ENCODE results near the gene TMEM120B.
A peak's percentile ranks its signal among the peaks of the same experiment; 100 is the strongest.
"Not testable (repeated sequence)": the region's sequence is repeated elsewhere in the genome, so short reads cannot be mapped to it uniquely, and the experiment has no call there.

Gene TMEM120B
- total RNA-seq: 12.9 to 20.1 (median 16.1) reads per million in 4 donors

GRCh38 chr12:121712461-121713256 lies at the start of gene TMEM120B:
TMEM120B (plus strand) TSS chr12:121712752; CDS start chr12:121712896, 144 bp downstream.
- DNase-seq: peak; percentile 67 to 85 (median 75)

GRCh38 chr12:121663610-121663929 lies 49.0 kb upstream of the TMEM120B start:
- no peak for DNase-seq

- not testable (repeated sequence) for DNase-seq
These were observed 45.7 kb upstream of the TMEM120B start for GRCh38 chr12:121666829-121667228.

- DNase-seq: peak in 4 of 5 donors; percentile 26 to 54 (median 32)
These were observed 43.6 kb upstream of the TMEM120B start for GRCh38 chr12:121668750-121669520.

- DNase-seq: no peak
These were observed 43.0 kb upstream of the TMEM120B start, which contains the start of gene MORN3 for GRCh38 chr12:121669521-121669900. MORN3 (minus strand) TSS chr12:121669654; CDS start chr12:121669483, 171 bp downstream.

DNA sequence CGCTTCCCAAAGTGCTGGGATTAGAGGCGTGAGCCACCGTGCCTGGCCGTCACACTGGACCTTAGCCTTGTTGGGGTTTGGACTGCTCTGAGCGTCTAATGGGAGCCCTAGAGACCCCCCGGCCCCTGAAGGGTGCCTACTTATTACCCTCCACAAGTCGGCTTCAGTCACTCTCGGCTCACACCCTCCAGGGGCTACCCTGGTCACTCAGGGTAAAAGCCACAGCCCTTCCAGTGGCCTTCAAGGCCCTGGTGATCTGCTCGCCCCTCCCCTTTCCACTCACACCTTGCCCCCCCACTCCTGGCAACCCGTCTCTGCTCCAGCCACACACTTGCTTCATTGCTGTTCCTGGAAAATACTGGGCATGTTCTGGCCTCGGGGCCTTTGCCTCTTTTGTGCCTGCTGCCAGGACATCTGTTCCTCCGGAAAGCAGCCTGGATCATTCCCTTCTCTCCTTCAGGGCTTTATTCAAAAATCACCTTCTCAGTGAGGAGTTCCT lies 39.5 kb upstream of the TMEM120B start:
- no peak for DNase-seq

DNA sequence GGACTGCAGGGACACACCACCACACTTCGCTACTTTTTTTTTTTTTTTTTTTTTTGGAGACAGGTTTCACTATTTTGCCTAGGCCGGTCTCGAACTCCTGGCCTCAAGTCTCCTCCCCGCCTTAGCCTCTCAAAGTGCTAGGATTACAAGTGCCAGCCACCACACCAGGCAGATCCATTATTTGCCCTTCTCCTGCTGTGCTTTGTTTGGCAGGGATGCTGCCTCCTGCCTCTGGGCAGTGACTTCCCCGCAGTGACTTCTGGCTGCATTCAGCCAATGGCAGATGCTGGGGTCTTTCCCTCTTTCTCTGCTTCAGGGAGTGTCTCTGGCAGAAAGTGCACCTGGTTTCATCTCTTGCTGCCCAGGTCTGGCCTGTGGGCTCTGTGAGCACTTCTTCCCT lies 36.4 kb upstream of the TMEM120B start:
- no peak for DNase-seq

- DNase-seq: no peak
These were observed 34.2 kb upstream of the TMEM120B start for GRCh38 chr12:121678305-121678704.

- DNase-seq: no peak
These were observed 33.7 kb upstream of the TMEM120B start for GRCh38 chr12:121678716-121679300.

- DNase-seq: not testable (repeated sequence)
These were observed 32.8 kb upstream of the TMEM120B start for GRCh38 chr12:121679661-121680197.

- DNase-seq: no peak
These were observed 23.6 kb upstream of the TMEM120B start for GRCh38 chr12:121688966-121689365.

- no peak for DNase-seq
These were observed 23.1 kb upstream of the TMEM120B start for GRCh38 chr12:121689430-121689829.

DNA sequence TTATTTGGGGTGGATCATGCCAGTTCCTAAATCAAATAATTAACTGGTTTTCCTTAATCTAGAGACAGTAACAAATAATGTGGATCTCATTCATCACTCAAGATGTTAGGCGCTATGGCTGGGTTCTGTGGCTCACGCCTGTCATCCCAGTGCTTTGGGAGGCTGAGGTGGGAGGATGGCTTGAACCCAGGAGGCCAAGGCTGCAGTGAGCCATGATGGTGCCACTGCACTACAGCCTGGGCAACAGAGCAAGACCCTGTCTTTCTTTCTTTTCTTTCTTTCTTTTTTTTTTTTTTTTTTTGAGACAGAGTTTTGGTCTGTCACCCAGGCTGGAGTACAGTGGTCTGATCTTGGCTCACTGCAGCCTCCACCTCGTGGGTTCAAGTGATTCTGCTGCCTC lies 19.8 kb upstream of the TMEM120B start:
- not testable (repeated sequence) for DNase-seq

GRCh38 chr12:121693155-121693687 lies 19.3 kb upstream of the TMEM120B start:
- no peak for DNase-seq

DNA sequence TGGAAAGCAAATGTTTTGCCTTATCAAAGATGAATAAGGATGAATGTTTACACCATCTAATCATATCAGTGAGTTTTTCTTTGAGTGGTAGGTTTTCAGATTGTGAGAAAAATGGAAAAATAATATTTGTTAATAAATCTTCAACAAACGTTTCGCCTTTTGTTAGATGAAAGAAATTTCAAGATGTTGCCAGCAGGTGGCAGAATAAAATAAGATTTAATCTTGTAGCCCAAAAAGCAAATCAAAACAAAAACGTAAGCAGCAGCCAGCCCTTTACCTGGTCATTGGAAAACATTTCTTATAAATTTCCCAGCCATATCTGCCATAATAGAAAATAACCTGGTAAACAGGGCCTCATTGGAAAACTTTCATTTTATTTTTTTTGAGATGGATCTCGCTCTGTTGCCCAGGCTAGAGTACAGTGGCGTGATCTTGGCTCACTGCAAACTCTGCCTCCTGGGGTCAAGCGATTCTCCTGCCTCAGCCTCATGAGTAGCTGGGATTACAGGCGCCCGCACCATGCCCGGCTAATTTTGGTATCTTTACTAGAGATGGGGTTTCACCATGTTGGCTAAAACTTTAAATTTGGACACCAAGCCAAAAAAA lies 15.4 kb upstream of the TMEM120B start:
- DNase-seq: peak in 3 of 5 donors; percentile 33 to 55 (median 47)

GRCh38 chr12:121697861-121698260 lies 14.7 kb upstream of the TMEM120B start:
- DNase-seq: not testable (repeated sequence)

GRCh38 chr12:121701667-121702277 lies 10.8 kb upstream of the TMEM120B start:
- DNase-seq: no peak

- DNase-seq: no peak
These were observed 9.6 kb upstream of the TMEM120B start for GRCh38 chr12:121702944-121703343.

DNA sequence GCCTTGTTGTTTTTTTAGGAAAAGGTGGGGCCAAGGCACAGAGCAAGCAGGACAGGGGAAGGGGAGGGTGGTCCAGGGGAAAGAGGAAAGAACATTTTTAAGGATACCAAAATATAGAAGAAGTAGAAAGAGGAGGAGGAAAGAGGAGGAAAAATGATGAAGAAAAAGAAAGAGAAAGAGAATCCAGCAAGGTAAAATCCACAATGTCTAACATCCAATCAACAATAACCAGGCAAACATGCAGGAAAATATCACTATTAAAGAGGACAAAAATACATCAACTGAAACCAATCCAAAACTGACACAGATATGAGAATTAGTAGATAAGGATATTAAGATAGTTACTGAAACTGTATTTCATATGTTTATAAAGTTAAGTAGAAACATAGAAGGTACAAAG lies 7.0 kb upstream of the TMEM120B start:
- DNase-seq: no peak

- no peak for DNase-seq
These were observed 4.1 kb upstream of the TMEM120B start for GRCh38 chr12:121708313-121709063.

- not testable (repeated sequence) for DNase-seq
These were observed 3.5 kb upstream of the TMEM120B start for GRCh38 chr12:121709064-121709424.
